SK-N-SH treated with all-trans-retinoic acid at 6 μM for 48 hours (cell line): ENCODE results near the gene XPOT.

ENCODE experiments used
- ARNTL ChIP-seq: fragments of 450-650 bp; formaldehyde crosslinking; IDR thresholded peaks from 2 replicates; pipeline ENCODE4 v1.5.0; 2020; ENCODE audit warnings: low read depth, mild to moderate bottlenecking, moderate library complexity, borderline replicate concordance
- BACH2 ChIP-seq: fragments of 250-450 bp; sonication (Bioruptor Pico); IDR thresholded peaks from 2 replicates; pipeline ENCODE4 v1.9.0; 2021; ENCODE audit warnings: mild to moderate bottlenecking, borderline replicate concordance
- CSRNP3 ChIP-seq: fragments of 250-450 bp; sonication (Bioruptor Pico); IDR thresholded peaks from 2 replicates; pipeline ENCODE4 v1.5.1; 2021; ENCODE audit warnings: mild to moderate bottlenecking, moderate library complexity
- OSR1 ChIP-seq: fragments of 250-450 bp; sonication (Bioruptor Pico); IDR thresholded peaks from 2 replicates; pipeline ENCODE4 v1.8.0; 2022; ENCODE audit warnings: moderate library complexity, mild to moderate bottlenecking, inconsistent platforms
- PATZ1 ChIP-seq: fragments of 250-450 bp; sonication (Bioruptor Pico); IDR thresholded peaks from 2 replicates; pipeline ENCODE4 v1.8.0; 2020; ENCODE audit warnings: mild to moderate bottlenecking, moderate library complexity, borderline replicate concordance
- RARB ChIP-seq: fragments of 250-450 bp; sonication (Bioruptor Pico); IDR thresholded peaks from 2 replicates; pipeline ENCODE4 v1.8.0; 2021; ENCODE audit warnings: mild to moderate bottlenecking, moderate library complexity
- SNAI2 ChIP-seq: fragments of 250-450 bp; sonication (Bioruptor Pico); IDR thresholded peaks from 2 replicates; pipeline ENCODE4 v1.5.0; 2020; ENCODE audit warnings: mild to moderate bottlenecking, moderate library complexity
- TCF4 ChIP-seq: fragments of 250-450 bp; sonication (Bioruptor Pico); IDR thresholded peaks from 2 replicates; pipeline ENCODE4 v1.8.0; 2021; ENCODE audit warnings: mild to moderate bottlenecking, moderate library complexity, borderline replicate concordance
- TOX ChIP-seq: fragments of 250-450 bp; sonication (Bioruptor Pico); IDR thresholded peaks from 2 replicates; pipeline ENCODE4 v1.8.0; 2021; ENCODE audit warnings: mild to moderate bottlenecking, moderate library complexity, borderline replicate concordance
- ZC3H10 ChIP-seq: fragments of 250-450 bp; sonication (Bioruptor Pico); IDR thresholded peaks from 2 replicates; pipeline ENCODE4 v1.5.1; 2021; ENCODE audit warnings: mild to moderate bottlenecking, moderate library complexity
- ZFP30 ChIP-seq: fragments of 450-650 bp; formaldehyde crosslinking; IDR thresholded peaks from 2 replicates; pipeline ENCODE4 v1.5.0; 2022; ENCODE audit warnings: mild to moderate bottlenecking, moderate library complexity
- ZNF565 ChIP-seq: fragments of 450-650 bp; formaldehyde crosslinking; conservative IDR thresholded peaks from 2 replicates; pipeline ENCODE4 v1.5.0; 2020; ENCODE audit warnings: low read depth, mild to moderate bottlenecking, moderate library complexity
- ZNF70 ChIP-seq: fragments of 450-650 bp; formaldehyde crosslinking; IDR thresholded peaks from 2 replicates; pipeline ENCODE4 v1.5.0; 2020; ENCODE audit warnings: mild to moderate bottlenecking, moderate library complexity
- TF ChIP-seq, protein P1 (sequence below): fragments of 250-450 bp; sonication (Bioruptor Pico); IDR thresholded peaks from 2 replicates; pipeline ENCODE4 v1.5.1; 2020; ENCODE audit warnings: low read depth, mild to moderate bottlenecking, moderate library complexity

- TF ChIP-seq OSR1 (no peak), ZC3H10 (no peak), ARNTL (CRISPR knock-in tag) (no peak), SNAI2 (CRISPR knock-in tag) (no peak), ZFP30 (CRISPR knock-in tag) (no peak), CSRNP3 (CRISPR knock-in tag) (no peak), TCF4 (CRISPR knock-in tag) (no peak), ZNF565 (CRISPR knock-in tag) (no peak), PATZ1 (CRISPR knock-in tag) (no peak), ZNF70 (no peak), RARB (CRISPR knock-in tag) (no peak), BACH2 (CRISPR knock-in tag) (no peak), TOX (CRISPR knock-in tag) (no peak)
- TF ChIP-seq, protein P1, sequence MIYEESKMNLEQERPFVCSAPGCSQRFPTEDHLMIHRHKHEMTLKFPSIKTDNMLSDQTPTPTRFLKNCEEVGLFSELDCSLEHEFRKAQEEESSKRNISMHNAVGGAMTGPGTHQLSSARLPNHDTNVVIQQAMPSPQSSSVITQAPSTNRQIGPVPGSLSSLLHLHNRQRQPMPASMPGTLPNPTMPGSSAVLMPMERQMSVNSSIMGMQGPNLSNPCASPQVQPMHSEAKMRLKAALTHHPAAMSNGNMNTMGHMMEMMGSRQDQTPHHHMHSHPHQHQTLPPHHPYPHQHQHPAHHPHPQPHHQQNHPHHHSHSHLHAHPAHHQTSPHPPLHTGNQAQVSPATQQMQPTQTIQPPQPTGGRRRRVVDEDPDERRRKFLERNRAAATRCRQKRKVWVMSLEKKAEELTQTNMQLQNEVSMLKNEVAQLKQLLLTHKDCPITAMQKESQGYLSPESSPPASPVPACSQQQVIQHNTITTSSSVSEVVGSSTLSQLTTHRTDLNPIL (CRISPR knock-in tag) = no peak
Observed at GRCh38 chr12:64480148-64480547, 76.0 kb downstream of the XPOT start.
